Activated B cell treated with CpG ODN at 0.5 μM for 24 hours (primary cell): ENCODE data around the gene MYH7. TPM values are rescaled to one million over a fixed set of nuclear protein-coding genes. Genes with fewer than 3 reads are reported as not detected.

Source experiments
- ATAC-seq: fragments of 200-7000 bp; cut with Tn5 transposase; one replicate; pipeline ENCODE4 v1.10.0; 2021; ENCODE audit warnings: low read depth, mild to moderate bottlenecking, moderate library complexity
- CTCF ChIA-PET: fragments of 350-600 bp; sonication (Branson Sonifier 250); formaldehyde crosslinking; loops from one replicate; lab custom pipeline; 2021; ENCODE audit warnings: antibody characterized with exemption; lab: Charles Lee
- POLR2A ChIA-PET: fragments of 350-600 bp; sonication (Branson Sonifier 250); formaldehyde crosslinking; loops from one replicate; lab custom pipeline; 2021; ENCODE audit warnings: antibody characterized with exemption; lab: Charles Lee
- DNase-seq: peaks from one replicate; pipeline ENCODE4 v3.0.0; 2022
- H3K27ac Mint-ChIP-seq: one replicate; pipeline ENCODE4 v1.8.0; 2020; ENCODE audit warnings: mixed read lengths
- H3K27me3 Mint-ChIP-seq: one replicate; pipeline ENCODE4 v1.8.0; 2021; ENCODE audit warnings: mixed read lengths
- H3K36me3 Mint-ChIP-seq: one replicate; pipeline ENCODE4 v1.8.0; 2021; ENCODE audit warnings: low read depth, mixed read lengths
- H3K4me1 Mint-ChIP-seq: one replicate; pipeline ENCODE4 v1.8.0; 2021; ENCODE audit warnings: mixed read lengths
- H3K4me3 Mint-ChIP-seq: one replicate; pipeline ENCODE4 v1.8.0; 2020; ENCODE audit warnings: mild to moderate bottlenecking, mixed read lengths
- H3K9me3 Mint-ChIP-seq: one replicate; pipeline ENCODE4 v1.8.0; 2020; ENCODE audit warnings: mixed read lengths
- intact Hi-C: fragments of 100-400 bp; cut with micrococcal nuclease; formaldehyde crosslinking; loops from one replicate; pipeline ENCODE4 v1.15.1; 2024
- total RNA-seq: library from RNA; stranded (reverse); gene quantifications from 2 replicates; pipeline ENCODE4 v1.2.3, GENCODE V29; 2022
- TF ChIP-seq, protein P1 (sequence below): fragments of 200-600 bp; IDR thresholded peaks from one replicate; pipeline ENCODE4 v1.8.0; 2022; ENCODE audit warnings: antibody characterized with exemption, mild to moderate bottlenecking

Gene MYH7
- total RNA-seq, 1 donor from 2014 or later, result not detected

DNA sequence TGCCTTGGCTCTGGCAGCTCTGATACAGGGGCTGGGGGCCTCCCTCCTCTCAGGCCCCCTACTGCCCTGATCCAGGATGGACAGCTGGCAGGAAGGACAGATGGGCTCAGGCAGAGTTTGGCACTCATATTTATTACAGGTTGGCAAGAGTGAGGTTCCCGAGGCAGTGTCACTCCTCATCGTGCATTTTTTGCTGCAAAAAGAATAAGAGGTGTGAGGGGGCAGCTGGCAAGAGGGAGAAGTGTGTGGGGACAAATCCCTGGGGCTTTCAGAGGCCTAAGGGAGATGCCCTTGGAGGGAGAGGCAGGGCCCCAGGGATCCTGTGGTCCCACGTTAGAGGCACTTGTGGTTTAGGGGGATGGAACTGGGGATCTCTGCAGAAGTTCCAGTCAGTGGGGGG lies 53.6 kb downstream of the MYH7 start:
- POLR2A ChIA-PET, result no interaction called here
- Mint-ChIP-seq H3K4me1 (no peaks in the 10 kb centered on the region), H3K9me3 (no peaks in the 10 kb centered on the region), H3K27ac (no peak overlapping the region), H3K27me3 (peaks cover 20% of the 10 kb centered on the region), H3K4me3 (no peak overlapping the region), H3K36me3 (no peaks in the 10 kb centered on the region)
- intact Hi-C loops, result loop anchor here (2.0 kb wide), 1 partner anchor 313 kb away; no protein-coding TSS in a partner anchor
- CTCF ChIA-PET, result no interaction called here
- TF ChIP-seq, protein P1, sequence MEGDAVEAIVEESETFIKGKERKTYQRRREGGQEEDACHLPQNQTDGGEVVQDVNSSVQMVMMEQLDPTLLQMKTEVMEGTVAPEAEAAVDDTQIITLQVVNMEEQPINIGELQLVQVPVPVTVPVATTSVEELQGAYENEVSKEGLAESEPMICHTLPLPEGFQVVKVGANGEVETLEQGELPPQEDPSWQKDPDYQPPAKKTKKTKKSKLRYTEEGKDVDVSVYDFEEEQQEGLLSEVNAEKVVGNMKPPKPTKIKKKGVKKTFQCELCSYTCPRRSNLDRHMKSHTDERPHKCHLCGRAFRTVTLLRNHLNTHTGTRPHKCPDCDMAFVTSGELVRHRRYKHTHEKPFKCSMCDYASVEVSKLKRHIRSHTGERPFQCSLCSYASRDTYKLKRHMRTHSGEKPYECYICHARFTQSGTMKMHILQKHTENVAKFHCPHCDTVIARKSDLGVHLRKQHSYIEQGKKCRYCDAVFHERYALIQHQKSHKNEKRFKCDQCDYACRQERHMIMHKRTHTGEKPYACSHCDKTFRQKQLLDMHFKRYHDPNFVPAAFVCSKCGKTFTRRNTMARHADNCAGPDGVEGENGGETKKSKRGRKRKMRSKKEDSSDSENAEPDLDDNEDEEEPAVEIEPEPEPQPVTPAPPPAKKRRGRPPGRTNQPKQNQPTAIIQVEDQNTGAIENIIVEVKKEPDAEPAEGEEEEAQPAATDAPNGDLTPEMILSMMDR, result no peak
- ATAC-seq (no peak), DNase-seq (no peak)

DNA sequence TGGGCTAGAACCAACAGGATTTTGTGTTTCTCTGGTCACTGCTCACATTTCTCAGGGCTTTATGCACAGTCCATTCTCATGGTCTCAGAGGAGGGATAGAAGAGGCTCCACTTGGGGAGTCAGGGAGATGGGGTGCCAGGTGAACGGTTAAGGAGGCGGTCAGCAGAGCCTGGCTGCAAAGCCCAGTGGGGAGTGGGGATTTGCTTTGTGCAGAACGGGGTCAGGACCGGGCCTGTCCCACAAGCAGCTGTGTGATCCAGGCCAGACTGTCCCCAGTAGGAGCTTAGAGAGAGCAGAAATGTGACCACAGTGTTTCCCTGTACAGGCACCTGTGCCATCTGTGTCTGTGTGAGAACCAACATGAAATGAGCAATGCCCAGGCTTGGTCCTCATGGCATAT lies 54.5 kb downstream of the MYH7 start:
- POLR2A ChIA-PET, result no interaction called here
- CTCF ChIA-PET, result interaction anchor here (1.0 to 2.9 kb wide), 16 partner anchors 8 to 407 kb away, joined by 3 to 24 read pairs (median 5); no protein-coding TSS in a partner anchor
- no peak overlapping the region for H3K4me3 Mint-ChIP-seq
- TF ChIP-seq, protein P1, result no peak
- no peaks in the 10 kb centered on the region for H3K9me3 Mint-ChIP-seq
- H3K27ac Mint-ChIP-seq, result no peak overlapping the region
- intact Hi-C loops, result loop anchor here (1.0 to 2.0 kb wide), 5 partner anchors 53 to 408 kb away; no protein-coding TSS in a partner anchor
- H3K27me3 Mint-ChIP-seq, result peaks cover 20% of the 10 kb centered on the region
- no peak for ATAC-seq
- H3K36me3 Mint-ChIP-seq, result no peaks in the 10 kb centered on the region
- H3K4me1 Mint-ChIP-seq, result no peaks in the 10 kb centered on the region
- no peak for DNase-seq

GRCh38 chr14:23380197-23380914 lies 55.1 kb downstream of the MYH7 start:
- DNase-seq, result no peak
- no peaks in the 10 kb centered on the region for H3K36me3 Mint-ChIP-seq
- TF ChIP-seq, protein P1, result no peak
- POLR2A ChIA-PET, result interaction anchor here (0.5 to 1.4 kb wide), 2 partner anchors 260 to 285 kb away, joined by 3 read pairs; partner anchors contain the start of genes ACIN1 and C14orf119
- H3K27me3 Mint-ChIP-seq, result peaks cover 20% of the 10 kb centered on the region
- H3K4me3 Mint-ChIP-seq, result no peak overlapping the region
- no peaks in the 10 kb centered on the region for H3K9me3 Mint-ChIP-seq
- ATAC-seq, result no peak
- no peaks in the 10 kb centered on the region for H3K4me1 Mint-ChIP-seq
- CTCF ChIA-PET, result interaction anchor here (0.7 to 2.9 kb wide), 28 partner anchors 9 to 407 kb away, joined by 3 to 24 read pairs (median 4); no protein-coding TSS in a partner anchor
- H3K27ac Mint-ChIP-seq, result no peak overlapping the region
- intact Hi-C loops, result loop anchor here (1.0 to 2.0 kb wide), 5 partner anchors 52 to 407 kb away; no protein-coding TSS in a partner anchor

DNA sequence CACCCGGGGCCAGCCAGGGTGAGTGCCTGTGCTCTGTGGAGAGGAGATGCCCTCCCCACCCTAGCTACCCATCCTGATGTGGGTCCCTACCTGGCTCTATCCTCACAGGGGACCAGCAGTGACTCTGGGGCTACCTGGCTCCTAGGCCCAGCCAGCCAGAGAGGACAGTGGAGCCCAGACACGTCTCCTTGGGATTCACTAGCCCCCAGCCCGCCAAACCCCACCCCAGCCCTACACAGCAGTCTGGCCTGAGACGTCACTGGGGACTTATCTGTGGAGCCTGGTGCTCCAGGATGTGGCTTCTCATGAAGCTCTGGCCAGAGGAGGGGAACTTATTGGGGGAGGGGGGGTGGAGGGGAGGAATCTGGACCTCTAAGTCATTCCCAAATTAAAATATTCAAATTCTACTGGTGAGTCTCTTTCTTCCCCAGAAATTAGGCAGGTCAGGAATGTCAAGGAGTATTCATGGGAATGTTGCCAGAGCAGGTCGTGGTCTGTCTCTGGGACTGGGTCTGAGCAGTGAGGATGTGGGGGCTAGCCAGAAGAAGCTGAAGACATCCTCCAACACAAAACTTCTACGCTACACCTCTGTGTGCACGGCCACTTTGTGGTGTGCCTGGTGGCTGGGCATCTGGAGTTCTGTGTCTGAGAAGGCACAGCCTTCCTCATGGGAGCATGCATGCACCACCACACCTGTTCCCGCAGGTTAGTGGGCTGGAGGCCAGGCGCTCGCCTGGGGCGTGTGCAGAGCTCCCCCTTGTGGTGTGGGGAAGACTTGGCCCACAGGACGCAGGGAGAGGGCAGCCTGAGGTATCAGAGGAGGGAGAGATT lies 55.9 kb downstream of the MYH7 start:
- H3K36me3 Mint-ChIP-seq, result no peaks in the 10 kb centered on the region
- H3K4me3 Mint-ChIP-seq, result no peak overlapping the region
- ATAC-seq (peak; percentile 87), DNase-seq (peak; percentile 56)
- POLR2A ChIA-PET, result interaction anchor here (0.5 to 1.4 kb wide), 2 partner anchors 284 to 288 kb away, joined by 3 to 5 read pairs; partner anchors contain the start of genes ACIN1 and C14orf119
- H3K9me3 Mint-ChIP-seq, result no peaks in the 10 kb centered on the region
- intact Hi-C loops, result loop anchor here (1.0 to 2.0 kb wide), 5 partner anchors 51 to 406 kb away; no protein-coding TSS in a partner anchor
- TF ChIP-seq, protein P1, result peak; percentile 81
- peaks cover 20% of the 10 kb centered on the region for H3K27me3 Mint-ChIP-seq
- no peaks in the 10 kb centered on the region for H3K4me1 Mint-ChIP-seq
- CTCF ChIA-PET, result interaction anchor here (0.6 to 2.9 kb wide), 31 partner anchors 10 to 406 kb away, joined by 3 to 24 read pairs (median 4); no protein-coding TSS in a partner anchor
- no peak overlapping the region for H3K27ac Mint-ChIP-seq
